ENCODE data around the gene OR8K1. TPM values are rescaled to one million over a fixed set of nuclear protein-coding genes. Genes with fewer than 3 reads are reported as not detected.

OR8K1 gene
- not detected in 2 replicates for polyA plus RNA-seq (2012; rRNA removed)
- polyA plus RNA-seq (2012; cell fraction: cytosol; rRNA removed): not detected in 2 replicates
- polyA plus RNA-seq (2012; cell fraction: nucleus; rRNA removed): not detected in 2 replicates

DNA sequence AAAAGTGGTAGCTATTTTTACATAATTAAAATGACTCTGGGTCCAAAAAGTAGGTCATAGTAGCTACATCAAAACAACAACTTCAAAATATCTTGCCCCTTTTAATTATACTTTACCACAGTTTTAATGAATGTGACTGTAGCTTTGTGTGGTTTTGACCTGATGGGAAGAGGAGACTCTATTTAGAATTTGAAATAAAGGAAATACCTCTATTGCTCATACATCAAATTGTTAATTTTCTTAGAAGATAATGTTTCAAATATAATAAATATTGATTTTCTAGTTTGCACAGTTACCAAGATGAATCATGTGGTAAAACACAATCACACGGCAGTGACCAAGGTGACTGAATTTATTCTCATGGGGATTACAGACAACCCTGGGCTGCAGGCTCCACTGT lies at the start of gene OR8K1:
Gene OR8K1, plus strand, starts transcription at position 301 of the 400 bp plus-strand sequence. Its CDS starts 0 bp downstream, at position 301.
- Histone ChIP-seq H3K4me1 (ENCODE audit: control insufficient read depth in 1 of 2, insufficient read depth in 2 of 2, low read depth in 1 of 2, low read length in 1 of 2) (no peaks in the 10 kb centered on the region), H3K27ac (ENCODE audit: low read depth in 2 of 2, low read length in 1 of 2) (no peak within 1 kb of the TSS), H3K4me2 (no peak within 1 kb of the TSS), H3F3A (replicated peaks; ENCODE audit: insufficient read depth) (no peaks in the 10 kb centered on the region), H3K79me2 (ENCODE audit: insufficient read depth) (no peaks in the 10 kb centered on the region), H3K9ac (no peak within 1 kb of the TSS), H3K4me3 (ENCODE audit: low read depth in 2 of 2, low read length in 1 of 2) (no peak within 1 kb of the TSS), H2AFZ (ENCODE audit: low read depth) (no peak within 1 kb of the TSS), H3K36me3 (replicated peaks in 1 of 2; ENCODE audit: control insufficient read depth in 1 of 2, insufficient read depth in 2 of 2, low read length in 1 of 2) (no peaks in the 10 kb centered on the region), H3K27me3 (ENCODE audit: insufficient read depth) (no peaks in the 10 kb centered on the region), H3K9me3 (no peaks in the 10 kb centered on the region; the same call in 1 of the 2 replicates), H4K20me1 (ENCODE audit: insufficient read depth) (no peaks in the 10 kb centered on the region), H3K9me2 (no peaks in the 10 kb centered on the region)
- ChIA-PET CTCF (no interaction called here), POLR2A (no interaction called here)
- no peak for TF ChIP-seq IRF3 (IDR thresholded peaks at IDR 0.05; ENCODE audit: low read depth, low read length)
- TF ChIP-seq POLR2AphosphoS5 (IDR thresholded peaks at IDR 0.05; ENCODE audit: low read depth, low read length): no peak
- DNase-seq: no peak
- 0% methylated on average over 1 of the region's 1 CpG for WGBS (ENCODE audit: low lambda C conversion rate)

DNA sequence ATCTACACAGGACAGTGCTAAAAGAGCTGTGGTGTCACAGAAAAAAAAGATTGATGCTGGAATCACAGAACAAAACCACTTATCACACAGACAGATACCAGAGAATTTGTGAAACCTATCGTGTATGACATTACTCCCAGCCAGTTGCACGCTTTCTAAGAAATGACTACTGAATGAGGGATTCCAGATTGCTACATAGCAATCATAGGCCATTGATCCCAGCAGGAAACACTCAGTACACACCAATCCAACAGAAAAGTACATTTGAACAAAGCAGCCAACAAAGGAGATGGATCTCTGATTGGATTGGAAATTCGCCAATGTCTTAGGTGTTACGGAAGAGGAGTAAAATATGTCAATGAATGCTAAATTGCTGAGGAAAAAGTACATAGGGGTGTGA lies 48.9 kb upstream of the OR8K1 start:
- 3% methylated on average over 4 of the region's 4 CpGs for WGBS (ENCODE audit: low lambda C conversion rate)
- H3K9me2 ChIP-seq: no peaks in the 10 kb centered on the region
- no peak overlapping the region for H3K4me2 ChIP-seq
- CTCF ChIA-PET: no interaction called here
- no peak overlapping the region for H3K4me3 ChIP-seq (ENCODE audit: low read depth in 2 of 2, low read length in 1 of 2)
- DNase-seq: no peak
- no peak overlapping the region for H3K9ac ChIP-seq
- H3K79me2 ChIP-seq (ENCODE audit: insufficient read depth): no peaks in the 10 kb centered on the region
- H2AFZ ChIP-seq (ENCODE audit: low read depth): no peak overlapping the region
- no peaks in the 10 kb centered on the region for H3K36me3 ChIP-seq (replicated peaks in 1 of 2; ENCODE audit: control insufficient read depth in 1 of 2, insufficient read depth in 2 of 2, low read length in 1 of 2)
- no peaks in the 10 kb centered on the region for H4K20me1 ChIP-seq (ENCODE audit: insufficient read depth)
- H3K27ac ChIP-seq (ENCODE audit: low read depth in 2 of 2, low read length in 1 of 2): no peak overlapping the region
- POLR2A ChIA-PET: no interaction called here
- H3F3A ChIP-seq (replicated peaks; ENCODE audit: insufficient read depth): no peaks in the 10 kb centered on the region
- H3K27me3 ChIP-seq (ENCODE audit: insufficient read depth): no peaks in the 10 kb centered on the region
- no peaks in the 10 kb centered on the region for H3K4me1 ChIP-seq (ENCODE audit: control insufficient read depth in 1 of 2, insufficient read depth in 2 of 2, low read depth in 1 of 2, low read length in 1 of 2)
- no peaks in the 10 kb centered on the region for H3K9me3 ChIP-seq
- TF ChIP-seq RFX5 (IDR thresholded peaks at IDR 0.05; ENCODE audit: low read length) (no peak), GATA2 (CRISPR knock-in tag; IDR thresholded peaks at IDR 0.05) (no peak), EP300 (IDR thresholded peaks at IDR 0.05; ENCODE audit: borderline replicate concordance in 1 of 2, low read depth in 1 of 2, low read length in 1 of 2) (no peak), CHD2 (IDR thresholded peaks at IDR 0.05; ENCODE audit: low read length, partially characterized antibody) (no peak), MAX (IDR thresholded peaks at IDR 0.05; ENCODE audit: low read depth) (no peak), NRF1 (IDR thresholded peaks at IDR 0.05; ENCODE audit: low read depth, low read length) (no peak), NFIC (IDR thresholded peaks at IDR 0.05; ENCODE audit: borderline replicate concordance) (no peak), TAF1 (IDR thresholded peaks at IDR 0.05; ENCODE audit: borderline replicate concordance, low read depth, low read length) (no peak), GABPA (IDR thresholded peaks at IDR 0.05; ENCODE audit: low read depth) (no peak), POLR2AphosphoS5 (IDR thresholded peaks at IDR 0.05; ENCODE audit: low read depth, low read length) (no peak), EZH2phosphoT487 (IDR thresholded peaks at IDR 0.05; ENCODE audit: borderline replicate concordance, low read depth) (no peak), RCOR1 (IDR thresholded peaks at IDR 0.05; ENCODE audit: low read length) (no peak), PBX3 (IDR thresholded peaks at IDR 0.05) (no peak)

Data from SK-N-SH (cell line).